GM19351 (cell line): ENCODE results near the gene RO60.
"Not testable (repeated sequence)": the region's sequence is repeated elsewhere in the genome, so short reads cannot be mapped to it uniquely, and the experiment has no call there.

Experiments
- ATAC-seq: cut with Tn5 transposase; IDR thresholded peaks from one replicate; pipeline ENCODE4 v1.9.1; 2021; ENCODE audit warnings: mild to moderate bottlenecking, moderate library complexity; ENCODE audit not compliant: unreplicated experiment

Gene RO60

DNA sequence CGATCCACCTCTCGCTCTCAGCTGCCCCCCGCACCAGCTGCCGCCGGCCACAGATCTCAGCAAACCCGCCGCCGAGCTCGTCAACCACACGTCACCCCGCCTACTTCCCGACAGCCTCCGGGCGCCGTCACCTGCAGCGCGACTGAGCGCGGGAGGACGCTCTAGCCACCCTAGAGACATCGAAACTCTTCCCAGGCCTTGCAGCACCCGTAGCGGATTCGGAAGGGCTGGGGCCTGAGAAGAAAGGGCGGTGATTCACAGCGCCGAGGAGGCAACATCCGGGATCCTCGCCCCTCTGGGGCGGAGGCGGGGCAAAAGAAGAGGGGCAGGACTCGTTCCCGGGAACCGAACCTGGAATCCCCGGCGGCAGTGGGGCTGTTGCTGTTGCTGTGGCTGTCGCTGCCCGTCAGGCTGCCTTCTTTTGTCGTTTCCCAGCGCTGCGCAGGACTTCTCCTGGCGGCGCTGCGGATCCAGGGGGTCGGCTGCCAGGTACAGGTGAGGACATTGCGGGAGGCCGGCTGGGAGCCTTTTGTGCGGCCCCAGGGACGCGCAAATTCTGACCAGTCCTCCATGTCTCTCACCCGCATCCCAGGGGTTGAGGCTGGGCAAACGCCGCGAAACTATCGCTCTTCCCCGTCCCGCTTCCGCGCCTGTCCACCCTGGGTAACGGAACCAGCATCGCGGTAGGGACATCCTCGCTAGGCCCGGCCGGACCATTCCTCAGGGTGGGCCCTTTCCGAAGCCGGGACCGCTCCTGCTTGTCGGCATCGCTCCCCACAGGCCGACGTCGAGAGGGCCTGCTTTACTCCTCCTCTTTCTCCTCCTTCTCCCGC is at the start of gene RO60, which contains the start of gene UCHL5:
RO60 (plus strand) TSS at position 331 of the 833 bp plus-strand sequence. CDS start 9,443 bp downstream, outside the sequence.
UCHL5 (minus strand) TSS at position 79 of the 833 bp plus-strand sequence. CDS start 100 bp downstream, outside the sequence.
- peak; percentile 85 for ATAC-seq

- ATAC-seq = no peak
Observed at GRCh38 chr1:193011406-193011805, 48.0 kb upstream of the RO60 start.

DNA sequence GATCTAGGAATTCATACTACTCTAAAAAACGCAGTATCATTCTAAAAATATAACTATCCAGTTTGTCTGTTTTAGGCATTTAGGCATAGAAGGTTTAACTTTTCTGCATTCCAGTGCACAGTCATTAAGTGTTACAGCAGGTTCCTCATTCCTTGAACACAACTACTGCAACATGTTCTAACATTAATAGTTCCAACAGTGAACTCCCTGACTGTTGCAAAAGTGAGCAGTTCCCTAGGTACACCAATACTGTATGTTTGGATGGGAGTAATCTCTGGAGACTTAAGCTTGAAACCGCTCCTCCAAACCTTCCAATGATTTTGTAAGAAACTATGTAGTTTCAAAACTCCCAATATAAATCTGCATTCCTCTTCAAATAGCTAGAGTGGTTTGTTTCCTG is 46.4 kb upstream of the RO60 start:
- ATAC-seq = no peak

DNA sequence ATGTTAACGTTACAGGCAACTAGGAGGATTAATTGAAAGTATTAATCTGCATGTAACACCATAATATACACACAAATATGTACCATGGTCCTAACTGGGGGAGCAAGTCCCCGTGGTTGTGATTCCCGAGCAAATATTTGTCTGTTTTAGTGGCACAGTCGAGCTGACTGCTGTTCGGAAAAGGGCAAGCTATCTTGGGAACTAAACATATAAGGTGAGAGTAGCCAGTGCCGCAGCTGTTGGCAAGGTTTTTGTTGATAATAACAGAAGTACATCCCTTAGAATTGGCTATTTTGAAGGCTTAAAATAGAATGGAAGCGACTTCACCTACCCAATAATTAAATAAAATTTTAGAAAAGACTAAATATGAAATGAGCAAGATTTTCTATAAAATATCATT is 45.7 kb upstream of the RO60 start:
- no peak for ATAC-seq

GRCh38 chr1:193014400-193014799 is 45.0 kb upstream of the RO60 start:
- ATAC-seq = no peak

DNA sequence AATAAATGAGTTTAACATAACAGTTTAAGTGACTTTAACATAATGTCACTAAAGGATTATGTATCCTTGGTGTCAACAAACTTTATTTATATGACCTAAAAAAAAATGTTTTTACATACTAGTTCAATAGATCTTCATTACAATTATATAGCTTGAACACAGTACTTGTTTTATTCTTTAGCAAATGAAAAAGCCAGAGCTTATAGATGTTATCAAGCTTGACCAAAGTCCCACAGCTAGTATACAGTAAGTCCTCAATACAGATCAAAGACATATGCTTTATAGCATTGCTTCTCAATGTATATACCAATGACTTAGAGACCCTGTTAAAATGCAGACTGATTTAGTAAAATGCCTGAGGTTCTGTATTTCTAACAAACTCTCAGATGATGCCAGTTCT is 42.6 kb upstream of the RO60 start:
- no peak for ATAC-seq

GRCh38 chr1:193019442-193020026 is 39.9 kb upstream of the RO60 start:
- peak; percentile 82 for ATAC-seq

GRCh38 chr1:193025218-193025617 is 34.2 kb upstream of the RO60 start:
- no peak for ATAC-seq

DNA sequence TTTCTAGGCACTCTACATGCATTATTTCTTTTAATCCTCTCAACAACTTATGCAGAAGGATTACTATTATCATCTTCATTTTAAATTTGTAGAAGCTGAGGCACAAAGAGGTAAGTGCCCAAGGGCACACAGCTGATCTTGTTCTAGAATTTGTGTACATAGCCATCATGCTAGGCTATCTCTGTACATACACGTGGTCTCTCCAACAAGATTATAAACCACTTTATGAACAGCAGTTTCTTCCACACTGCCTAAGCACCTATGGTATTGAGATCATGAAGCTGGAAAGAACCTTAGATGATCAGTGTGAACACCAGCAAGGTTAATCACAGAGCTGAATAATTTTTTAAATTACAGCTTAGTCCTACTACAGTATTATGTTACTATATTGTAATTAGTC is 29.1 kb upstream of the RO60 start:
- ATAC-seq = no peak

DNA sequence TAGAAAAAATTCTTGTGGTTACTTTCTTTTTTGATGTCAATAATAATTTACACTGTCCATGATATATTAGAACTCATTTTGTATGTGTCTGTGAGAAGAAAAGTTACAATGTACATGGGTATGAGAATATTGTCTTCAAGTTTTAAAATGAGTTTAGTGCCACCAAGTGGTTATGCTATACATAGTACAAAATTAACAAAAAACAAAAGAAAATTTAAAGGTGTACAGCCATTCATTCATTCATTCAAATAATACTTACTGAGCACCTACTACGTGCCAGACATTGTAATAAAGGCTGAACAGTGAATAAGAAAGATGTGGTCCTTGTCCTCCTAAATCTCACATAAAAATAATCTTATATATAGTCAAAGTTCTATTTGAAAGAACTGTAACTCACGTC is 28.0 kb upstream of the RO60 start:
- ATAC-seq = no peak

- ATAC-seq = not testable (repeated sequence)
Observed at GRCh38 chr1:193032643-193033427, 26.6 kb upstream of the RO60 start.

DNA sequence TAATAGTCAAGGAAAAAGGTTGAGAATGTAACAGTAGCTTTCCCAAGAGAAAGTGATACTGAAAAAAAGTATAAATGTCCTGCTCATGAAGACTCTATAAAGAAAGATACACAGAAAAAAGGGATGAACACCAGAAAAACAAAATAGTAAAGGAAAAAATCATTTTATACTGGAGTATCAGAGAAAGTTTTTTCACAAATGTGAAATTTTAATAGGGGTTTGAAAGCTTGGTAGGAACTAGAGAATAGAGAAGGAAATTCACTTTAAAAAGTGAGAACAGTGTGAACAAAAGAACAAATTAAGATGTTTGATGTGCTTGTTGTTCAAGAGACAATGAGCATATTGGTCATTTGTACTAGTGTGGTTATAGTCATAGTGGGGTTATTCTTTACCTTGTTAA is 25.8 kb upstream of the RO60 start:
- ATAC-seq = no peak

DNA sequence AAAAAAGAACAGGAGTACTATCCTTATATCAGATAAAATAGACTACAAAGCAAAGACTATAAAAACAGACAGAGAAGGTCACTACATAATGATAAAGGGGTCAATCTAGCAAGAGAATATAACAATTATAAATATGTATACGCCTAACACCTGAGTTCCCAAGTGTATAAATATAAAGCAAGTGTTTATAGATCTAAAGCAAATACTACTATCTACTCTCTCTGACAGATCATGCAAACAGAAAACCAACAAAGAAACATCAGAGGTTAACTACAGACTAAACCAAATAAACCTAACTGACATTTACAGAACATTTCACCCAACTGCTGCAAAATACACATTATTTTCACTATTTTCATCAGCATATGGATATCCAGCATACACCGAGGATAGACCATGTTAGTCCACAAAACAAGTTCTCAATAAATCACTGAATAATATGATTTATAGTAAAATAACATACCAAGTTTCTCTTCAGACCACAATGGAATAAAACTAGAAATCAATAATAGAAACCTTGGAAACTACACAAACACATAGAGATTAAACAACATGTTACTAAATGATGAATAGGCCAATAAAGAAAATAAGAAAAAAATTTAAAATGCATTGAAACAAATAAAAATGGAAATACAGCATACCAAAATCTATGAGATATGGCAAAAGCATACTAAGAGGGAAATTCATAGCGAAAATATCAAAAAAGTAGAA is 22.9 kb upstream of the RO60 start:
- ATAC-seq = no peak

DNA sequence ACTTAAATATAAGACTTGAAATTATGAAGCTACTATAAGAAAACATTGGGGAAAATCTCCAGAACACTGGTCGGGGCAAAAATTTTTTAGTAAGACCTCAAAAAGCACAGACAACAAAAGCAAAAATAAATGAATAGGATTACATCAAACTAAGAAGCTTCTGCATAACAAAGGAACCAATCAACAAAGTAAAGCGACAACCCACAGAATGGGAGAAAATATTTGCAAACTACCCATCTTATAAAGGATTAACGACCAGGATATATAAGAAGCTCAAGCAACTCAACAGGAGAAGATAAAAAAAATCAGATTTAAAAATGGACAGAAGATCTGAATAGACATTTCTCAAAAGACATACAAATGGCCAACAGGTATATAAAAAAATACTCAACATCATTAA is 19.4 kb upstream of the RO60 start:
- no peak for ATAC-seq

DNA sequence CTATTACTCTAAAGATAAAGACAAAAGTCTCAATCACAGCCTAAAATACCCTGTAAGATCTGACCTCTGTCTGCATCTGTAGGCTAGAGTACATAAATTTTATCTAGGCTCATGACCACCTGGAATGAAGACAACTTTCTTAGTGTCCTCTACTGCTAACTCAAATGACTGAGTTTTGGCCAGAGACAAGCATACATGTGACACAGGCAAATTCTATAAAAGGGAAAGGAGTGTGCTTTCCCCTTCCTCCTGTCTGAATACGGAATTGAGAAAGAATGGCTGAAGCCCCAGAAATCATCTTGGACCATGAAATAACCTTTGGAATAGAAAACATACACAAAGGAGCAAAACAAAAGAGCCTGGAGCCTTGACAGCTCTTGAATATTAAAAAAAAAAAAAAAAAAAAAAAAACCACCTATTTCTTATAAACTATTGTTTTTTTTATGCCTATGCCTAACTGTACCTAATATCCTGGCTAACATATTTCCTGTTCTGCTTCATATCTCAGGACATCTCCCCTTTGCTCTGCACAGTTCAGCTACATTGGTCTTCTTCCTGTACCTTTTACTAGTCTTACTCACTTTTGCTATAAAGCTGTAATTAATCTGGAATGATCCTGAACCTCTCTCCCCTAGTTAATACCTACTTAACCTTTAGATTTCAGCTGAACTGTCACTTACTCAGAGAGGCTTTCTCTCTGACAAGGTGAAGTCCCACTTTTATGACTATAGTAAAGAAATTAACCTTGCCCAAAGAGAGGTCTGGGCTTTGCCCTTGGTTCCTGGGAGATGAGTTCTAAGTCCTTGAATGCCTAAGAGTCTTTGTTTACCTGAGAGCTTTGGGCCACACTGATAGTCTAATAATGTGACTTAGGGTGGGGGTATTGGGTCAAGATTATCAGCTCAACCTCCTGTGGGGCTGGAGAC is 16.4 kb upstream of the RO60 start:
- ATAC-seq = no peak

DNA sequence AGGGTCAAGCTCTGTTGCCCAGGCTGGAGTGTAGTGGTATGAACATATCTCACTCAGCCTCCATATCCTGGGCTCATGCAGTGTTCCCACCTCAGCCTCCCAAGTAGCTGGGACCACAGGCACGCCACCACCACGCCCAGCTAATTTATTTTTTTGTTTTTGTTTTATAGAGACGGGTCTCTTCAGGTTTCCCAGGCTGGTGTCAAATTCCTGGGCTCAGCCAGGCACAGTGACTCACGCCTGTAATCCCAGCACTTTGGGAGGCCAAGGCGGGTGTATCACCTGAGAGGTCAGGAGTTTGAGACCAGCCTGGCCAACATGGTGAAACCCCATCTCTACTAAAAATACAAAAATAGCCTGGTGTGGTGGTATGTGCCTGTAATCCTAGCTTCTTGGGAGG is 10.5 kb upstream of the RO60 start:
- not testable (repeated sequence) for ATAC-seq

- ATAC-seq = no peak
Observed at GRCh38 chr1:193054169-193054675, 5.2 kb upstream of the RO60 start.

DNA sequence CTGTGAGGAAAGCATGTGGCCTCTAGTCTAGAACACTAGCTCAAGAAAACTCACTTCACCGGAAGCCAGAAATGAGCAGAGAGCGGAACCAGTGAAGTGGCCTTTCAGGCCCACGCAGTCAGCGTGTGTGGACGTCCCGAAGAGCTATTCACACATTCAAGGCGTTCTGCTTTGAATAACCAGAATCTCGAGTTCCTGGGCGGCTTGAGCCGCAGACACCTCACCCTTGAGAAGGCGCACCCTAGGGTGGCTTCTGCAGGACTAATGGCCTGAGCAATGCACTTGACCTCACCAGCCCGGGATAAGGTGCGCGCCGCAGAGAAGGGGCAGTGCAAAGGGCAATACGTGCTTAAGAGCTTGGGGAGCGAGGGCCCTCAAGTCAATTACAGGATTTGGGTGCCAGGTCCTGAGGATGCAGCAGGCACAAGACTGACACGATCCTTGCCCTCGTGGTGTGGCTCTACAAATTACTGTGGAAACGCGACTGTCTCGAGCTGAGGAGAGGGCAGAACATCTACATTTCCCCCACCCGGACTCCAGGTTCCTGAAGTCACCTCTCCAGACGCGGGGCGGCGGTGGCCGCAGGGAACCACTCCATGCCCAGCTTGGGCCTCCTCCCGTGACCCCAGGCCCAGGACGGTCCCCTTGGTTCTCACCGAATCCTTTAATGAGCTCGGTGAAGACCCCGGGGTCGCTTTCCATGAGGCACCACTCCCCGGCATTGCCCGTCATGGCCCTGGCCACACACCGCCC is 707 bp upstream of the RO60 start:
- peak; percentile 56 for ATAC-seq

- no peak for ATAC-seq
Observed at GRCh38 chr1:193060115-193060403, 647 bp downstream of the RO60 start.
